ENCODE data around the gene ADSS1.
"Not testable (repeated sequence)": the region's sequence is repeated elsewhere in the genome, so short reads cannot be mapped to it uniquely, and the experiment has no call there.

Gene ADSS1

DNA sequence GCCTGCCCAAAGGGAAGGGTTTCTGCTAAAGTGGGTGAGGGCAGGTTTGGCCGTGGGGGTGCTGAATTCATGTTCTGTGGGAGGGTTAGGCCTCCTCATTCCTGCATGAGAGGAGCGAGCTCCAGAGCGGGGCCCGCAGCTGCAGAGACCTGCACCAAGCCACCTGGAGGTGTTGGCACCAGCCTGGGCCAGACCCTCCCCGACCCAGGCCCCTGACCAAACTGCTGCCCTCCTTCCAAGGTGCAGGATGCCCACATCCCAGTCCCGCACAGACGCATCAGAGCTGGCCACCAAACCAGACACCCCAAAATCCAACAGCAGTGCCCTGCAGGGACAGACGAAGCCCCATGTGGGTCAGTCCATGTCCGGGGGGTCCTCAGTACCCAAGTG is 10.6 kb downstream of the ADSS1 start:
- no peak for DNase-seq

DNA sequence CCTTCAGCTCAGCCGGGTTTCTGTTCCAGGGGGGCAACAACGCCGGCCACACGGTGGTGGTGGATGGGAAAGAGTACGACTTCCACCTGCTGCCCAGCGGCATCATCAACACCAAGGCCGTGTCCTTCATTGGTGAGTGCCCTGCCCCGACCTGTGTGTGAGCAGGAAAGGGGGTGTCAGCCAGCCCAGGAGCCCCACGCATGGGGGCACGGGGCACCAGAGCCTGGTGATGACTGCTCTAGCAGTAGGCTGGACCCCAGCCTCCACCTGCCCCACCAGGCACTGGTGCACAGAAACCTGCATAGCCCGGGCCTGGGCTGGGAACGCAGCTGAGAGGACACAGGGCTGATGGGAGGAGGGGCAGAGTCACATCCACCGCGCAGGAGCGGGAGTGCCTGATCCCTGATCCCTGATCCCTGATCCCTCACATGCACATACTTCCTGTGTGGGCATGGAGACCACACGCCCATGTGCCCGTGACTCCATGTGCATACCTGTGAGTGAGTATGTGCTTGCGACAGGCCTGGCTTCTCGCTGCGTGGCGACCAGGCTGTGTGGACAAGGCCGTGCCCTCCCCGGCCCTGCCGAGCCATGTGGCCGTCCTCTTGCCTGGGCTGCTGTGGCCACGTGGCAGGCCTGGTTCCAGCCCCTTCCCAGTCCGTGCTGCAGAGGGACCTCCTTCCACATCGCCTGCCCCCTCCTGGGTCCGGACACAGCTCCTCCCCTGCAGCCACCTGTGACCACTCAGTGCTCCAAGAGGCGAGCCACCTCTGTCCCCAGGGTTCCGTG is 11.2 kb downstream of the ADSS1 start:
- DNase-seq = no peak

GRCh38 chr14:104735830-104736642 is 12.0 kb downstream of the ADSS1 start:
- no peak for DNase-seq

DNA sequence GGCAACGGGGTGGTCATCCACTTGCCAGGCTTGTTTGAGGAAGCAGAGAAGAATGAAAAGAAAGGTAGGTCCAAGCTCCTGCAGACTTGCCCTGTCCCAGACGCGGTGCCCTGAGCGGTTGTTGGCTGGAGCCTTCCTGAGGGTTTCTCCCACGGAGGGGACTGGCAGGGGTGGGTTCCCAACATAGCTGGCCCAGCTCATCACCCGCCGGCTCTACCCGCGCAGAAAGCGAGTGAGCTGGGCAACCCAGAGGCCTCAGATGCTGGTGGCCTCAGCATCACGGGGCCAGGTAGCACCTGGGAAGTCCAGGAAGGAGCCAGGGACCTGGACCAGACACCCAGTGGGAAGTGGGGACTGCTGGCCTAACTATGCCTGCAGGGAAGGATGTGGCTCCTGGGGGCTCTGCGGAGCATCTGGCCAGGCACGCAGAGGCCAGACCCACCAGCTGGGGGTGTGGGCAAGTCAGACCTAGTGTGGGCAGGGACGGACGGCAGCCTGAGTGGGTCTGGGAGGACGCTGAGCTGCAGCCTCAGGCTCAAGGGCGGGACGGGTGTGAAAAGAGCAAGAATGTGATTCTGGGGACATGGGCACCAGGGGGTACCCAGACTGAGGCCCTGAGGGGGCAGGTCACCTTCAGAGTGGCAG is 14.5 kb downstream of the ADSS1 start:
- DNase-seq = no peak

DNA sequence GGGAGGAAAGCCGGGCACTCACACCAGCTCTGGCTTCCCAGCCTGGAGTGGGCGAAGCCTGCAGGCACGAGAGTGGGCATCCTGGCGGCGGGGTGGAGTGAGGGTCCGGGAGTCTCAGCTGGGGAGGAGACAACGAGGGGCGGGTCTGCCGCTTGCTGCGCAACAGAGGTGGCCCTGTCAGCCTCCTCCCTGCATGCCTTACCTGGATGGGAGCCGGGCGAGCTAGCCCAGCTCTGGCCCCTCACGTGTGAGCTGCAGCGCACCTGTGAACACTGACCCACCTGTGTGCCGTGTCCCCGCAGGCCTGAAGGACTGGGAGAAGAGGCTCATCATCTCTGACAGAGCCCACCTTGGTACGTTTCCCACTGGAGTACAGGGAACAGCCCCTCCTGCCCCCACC is 15.0 kb downstream of the ADSS1 start:
- DNase-seq = no peak

DNA sequence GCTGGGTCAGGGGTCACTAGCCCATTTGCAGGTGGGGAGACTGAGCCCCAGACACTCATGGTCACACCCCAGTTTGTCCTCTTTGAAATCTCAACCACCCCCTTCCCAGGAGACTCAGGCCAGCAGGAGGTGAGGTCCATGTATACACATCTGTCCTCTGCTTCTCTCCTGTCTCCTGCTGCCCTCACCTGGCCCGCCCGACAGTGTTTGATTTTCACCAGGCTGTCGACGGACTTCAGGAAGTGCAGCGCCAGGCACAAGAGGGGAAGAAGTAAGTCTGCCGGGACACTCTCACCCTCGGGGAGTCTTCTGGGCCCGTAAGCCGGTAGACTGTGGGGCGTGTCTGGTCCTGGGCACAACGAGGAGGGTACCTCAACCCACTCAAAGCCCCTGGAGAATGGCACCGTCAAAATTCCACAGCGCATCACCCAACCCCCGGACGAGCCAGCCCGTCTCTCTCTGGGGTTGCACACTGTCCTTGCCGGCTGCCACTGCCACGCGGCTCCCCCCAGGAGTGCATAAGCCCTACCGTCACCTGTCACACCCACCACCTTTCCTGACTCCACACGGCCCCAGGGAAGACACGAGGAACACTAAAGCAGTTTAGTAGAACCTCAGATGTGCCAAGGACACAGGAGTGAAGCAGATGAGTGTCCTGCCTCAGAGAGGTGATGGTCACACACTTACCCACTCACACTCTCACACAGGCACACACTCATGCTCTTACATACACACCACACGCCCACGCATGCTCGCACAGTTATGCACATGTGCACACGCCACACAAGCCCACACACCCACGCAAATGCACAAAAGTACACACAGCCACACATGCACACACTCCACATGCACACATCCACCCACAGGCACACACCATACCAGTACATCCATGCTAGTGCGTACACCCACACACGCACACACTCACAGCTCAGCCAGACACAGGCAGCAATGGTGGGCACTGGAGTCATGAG is 15.8 kb downstream of the ADSS1 start:
- no peak for DNase-seq

- DNase-seq = no peak
These were observed 17.2 kb downstream of the ADSS1 start for GRCh38 chr14:104741108-104741802.

DNA sequence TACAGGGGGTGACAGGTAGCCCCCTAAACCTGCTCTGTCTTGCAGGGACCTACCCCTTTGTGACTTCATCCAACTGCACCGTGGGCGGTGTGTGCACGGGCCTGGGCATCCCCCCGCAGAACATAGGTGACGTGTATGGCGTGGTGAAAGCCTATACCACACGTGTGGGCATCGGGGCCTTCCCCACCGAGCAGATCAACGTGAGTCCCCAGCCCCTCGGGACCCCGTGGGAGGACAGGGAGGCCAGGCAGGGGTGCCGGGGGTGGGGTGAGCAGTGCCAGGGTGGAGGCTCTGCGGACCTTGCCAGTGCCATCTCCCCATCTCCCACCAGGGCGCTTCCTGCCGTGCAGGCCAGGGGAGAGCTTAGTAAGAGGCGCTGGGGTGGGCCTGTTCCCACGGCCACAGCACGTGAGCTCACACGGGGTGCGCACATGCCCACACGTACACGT is 17.8 kb downstream of the ADSS1 start:
- DNase-seq = no peak

DNA sequence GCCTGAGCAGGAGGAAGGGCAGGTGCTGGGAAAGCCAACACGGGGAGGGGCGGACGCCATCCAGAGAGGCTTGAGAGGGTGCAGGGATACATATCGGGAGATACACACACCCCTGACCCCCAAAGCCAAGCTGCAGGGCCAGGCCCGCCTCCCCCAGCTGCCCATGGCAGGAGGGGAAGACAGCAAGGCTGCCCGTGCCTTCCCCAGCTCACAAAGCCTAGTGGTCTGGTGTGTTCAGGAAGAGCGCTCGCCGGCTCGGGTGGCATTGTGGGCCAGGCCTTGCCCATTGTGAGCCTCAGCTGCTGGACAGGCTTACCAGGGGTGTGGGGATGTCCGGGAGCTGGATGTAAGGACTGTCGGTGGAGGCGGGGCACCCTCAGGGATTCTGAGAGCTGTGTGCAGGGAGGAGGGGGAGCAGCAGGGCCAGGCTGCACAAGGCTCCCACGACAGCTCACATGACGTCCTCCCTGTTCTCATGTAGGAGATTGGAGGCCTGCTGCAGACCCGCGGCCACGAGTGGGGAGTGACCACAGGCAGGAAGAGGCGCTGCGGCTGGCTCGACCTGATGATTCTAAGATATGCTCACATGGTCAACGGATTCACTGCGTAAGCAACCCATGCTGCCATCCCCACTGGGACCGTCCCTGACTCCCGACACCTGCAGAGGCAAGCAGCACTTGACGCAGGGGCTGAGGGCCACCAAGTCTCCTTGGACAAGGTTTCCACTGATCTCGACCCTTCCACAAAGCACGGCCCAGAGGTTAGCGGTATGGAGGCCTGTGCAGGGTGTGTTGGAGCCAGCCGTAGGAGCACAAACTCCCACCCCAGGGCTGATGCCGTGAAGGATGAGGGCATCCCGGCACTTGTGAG is 18.8 kb downstream of the ADSS1 start:
- no peak for DNase-seq

DNA sequence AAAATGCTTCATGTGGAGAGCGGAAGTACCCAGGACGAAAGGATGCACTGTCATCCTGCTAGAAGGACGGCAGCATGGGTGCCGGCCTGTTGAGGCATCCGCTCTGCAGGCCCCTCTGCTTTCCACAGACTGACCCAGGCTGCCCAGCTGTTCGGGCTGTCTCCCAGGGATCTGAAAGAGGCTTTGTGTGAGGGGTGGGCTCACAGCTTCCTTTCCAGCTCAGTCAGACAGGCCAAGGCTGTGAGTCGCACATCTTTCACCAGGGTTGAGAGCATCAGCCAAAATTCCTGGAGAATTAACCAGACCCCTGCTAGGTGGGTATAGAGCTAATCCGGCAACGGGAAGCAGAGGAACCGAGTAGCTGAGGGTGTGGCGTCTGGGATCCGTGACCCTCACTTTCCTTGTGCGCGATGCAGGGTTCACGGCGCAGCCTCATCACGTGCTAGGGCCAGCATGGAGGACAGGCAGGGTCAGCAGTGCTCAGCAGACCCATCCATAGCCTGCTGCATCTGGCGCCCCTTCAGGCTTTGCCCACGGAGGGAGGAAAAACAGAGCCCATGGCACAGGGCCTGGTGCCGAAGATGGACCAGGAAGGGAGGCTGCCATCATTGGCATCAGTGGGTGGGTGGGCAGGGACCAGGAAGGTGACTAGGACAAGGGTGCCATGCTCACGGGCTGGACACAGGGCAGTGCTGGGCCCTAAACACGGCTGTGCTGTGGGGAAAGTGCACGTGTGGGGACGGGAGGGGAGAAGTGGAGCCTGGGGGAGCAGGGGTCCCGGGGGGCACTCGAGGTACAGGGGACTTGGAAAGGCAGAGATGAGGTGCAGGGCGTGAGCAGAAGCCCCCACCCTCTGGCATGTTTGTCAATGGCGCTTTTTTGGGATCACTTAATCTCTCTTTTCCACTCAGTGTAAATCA is 19.7 kb downstream of the ADSS1 start:
- no peak for DNase-seq

DNA sequence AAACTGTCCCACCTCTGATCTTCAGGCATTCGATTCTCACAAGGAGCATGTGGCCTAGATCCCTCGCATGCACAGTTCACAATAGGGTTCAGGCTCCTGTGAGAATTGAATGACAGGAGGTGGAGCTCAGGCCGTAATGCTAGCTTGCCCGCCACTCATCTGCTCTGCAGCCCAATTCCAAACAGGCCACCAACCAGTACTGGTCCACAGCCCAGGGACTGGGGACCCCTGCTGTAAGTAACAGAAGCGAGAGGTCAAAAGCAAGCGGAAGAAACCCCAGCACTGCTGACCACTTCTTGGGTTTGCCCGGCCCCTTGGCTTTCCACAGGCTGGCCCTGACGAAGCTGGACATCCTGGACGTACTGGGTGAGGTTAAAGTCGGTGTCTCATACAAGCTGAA is 20.5 kb downstream of the ADSS1 start:
- DNase-seq = no peak

- no peak for DNase-seq
These were observed 21.4 kb downstream of the ADSS1 start for GRCh38 chr14:104745431-104745830.

GRCh38 chr14:104746071-104746545 is 22.1 kb downstream of the ADSS1 start:
- no peak for DNase-seq

DNA sequence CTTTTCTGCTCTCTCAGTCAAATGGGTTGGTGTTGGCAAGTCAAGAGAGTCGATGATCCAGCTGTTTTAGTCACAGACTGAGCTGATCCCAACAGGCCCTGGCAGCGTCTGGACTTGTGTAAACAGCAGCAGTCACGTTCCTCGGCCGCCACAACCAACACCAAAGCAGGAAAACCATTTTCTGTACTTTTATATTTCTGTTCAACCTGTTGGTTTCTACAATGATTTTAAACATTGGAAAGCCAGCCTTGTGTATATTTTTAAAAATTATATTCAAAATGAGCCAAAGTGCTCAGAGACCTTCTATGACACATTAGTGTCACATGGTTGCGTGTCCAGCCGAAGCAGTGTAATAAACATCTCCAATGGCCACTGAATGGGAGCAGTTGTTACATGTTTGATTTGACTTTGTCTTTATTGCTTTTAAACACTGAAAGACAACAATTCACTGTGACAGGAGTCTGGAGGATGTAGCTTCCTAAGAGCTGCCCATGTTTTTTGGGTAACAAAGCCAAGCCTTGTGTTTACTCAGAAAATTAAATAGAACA is 23.0 kb downstream of the ADSS1 start:
- no peak for DNase-seq

DNA sequence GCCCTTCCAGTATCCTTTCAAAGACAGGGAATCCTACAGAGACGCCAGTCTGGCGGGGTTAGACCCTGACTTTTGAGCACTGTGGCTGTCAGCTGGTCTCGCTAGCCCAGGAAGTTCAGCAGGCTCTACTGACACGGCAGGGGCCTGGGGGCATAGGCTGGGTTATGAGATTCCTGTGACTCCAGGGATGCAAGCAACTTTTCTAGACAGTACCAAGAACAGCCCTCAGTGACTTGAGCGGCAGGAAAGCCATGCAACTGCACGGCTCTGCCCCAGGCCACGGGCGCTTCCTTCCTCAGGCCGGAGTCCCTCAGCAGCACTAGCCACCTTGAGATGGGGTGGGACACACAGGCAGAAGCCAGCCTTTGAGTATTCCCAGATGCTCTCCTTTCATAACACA is 23.8 kb downstream of the ADSS1 start:
- DNase-seq = no peak

GRCh38 chr14:104749111-104749649 is 25.2 kb downstream of the ADSS1 start:
- no peak for DNase-seq

DNA sequence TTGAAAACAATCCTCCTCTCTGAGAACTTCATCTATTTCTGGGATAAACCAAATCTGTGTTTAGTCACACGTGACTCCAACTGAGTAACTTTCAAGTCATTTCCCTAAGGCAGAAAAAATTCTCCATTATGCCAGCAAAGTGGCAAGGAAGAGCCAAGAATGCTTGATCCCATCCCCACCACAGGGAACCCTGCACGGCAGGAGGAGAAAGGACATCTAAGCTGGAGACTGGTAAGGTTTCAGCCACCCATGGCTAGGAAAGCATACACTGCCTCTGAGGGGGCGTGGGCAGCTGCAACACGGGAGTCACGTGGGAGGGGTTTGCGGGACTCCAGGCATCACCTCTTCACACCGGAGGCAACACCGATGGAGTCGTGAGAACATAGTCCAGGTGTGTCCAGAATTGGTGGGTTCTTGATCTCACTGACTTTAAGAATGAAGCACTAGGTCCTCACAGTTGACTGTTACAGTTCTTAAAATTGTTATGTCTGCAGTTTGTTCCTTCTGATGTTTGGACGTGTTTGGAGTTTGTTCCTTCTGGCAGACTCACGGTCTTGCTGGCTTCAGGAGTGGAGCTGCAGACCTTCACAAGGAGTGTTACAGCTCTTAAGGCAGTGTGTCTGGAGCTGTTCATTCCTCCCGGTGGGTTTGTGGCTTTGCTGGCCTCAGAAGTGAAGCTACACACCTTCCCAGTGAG is 26.2 kb downstream of the ADSS1 start:
- DNase-seq = no peak

DNA sequence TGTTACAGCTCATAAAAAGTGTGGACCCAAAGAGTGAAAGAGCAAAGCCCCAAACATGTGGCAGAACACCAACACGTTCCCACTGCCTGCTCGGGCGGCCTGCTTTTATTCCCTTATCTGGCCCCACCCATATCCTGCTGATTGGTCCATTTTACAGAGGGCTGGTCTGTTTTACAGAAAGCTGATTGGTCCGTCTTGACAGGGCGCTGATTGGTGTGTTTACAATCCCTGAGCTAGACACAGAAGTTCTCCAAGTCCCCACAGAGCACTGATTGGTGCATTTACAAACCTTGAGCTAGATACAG is 26.7 kb downstream of the ADSS1 start:
- DNase-seq = not testable (repeated sequence)
